GM18519 (cell line): Measurements from ENCODE around the gene RBMXL2.

Experiments
- ATAC-seq: cut with Tn5 transposase; IDR thresholded peaks from one replicate; pipeline ENCODE4 v1.9.1; 2021; ENCODE audit warnings: mild to moderate bottlenecking, moderate library complexity; ENCODE audit not compliant: unreplicated experiment, low FRiP score

RBMXL2 gene

GRCh38 chr11:7088921-7089320 lies at the start of gene RBMXL2:
TSS of gene RBMXL2 (plus strand) at chr11:7088998. CDS start at chr11:7089121, 123 bp downstream.
- ATAC-seq, result no peak

- ATAC-seq, result no peak
Observed at GRCh38 chr11:7046474-7047175, 42.2 kb upstream of the RBMXL2 start.

GRCh38 chr11:7050191-7050590 lies 38.6 kb upstream of the RBMXL2 start:
- no peak for ATAC-seq

- ATAC-seq, result no peak
Observed at GRCh38 chr11:7056828-7057513, 31.8 kb upstream of the RBMXL2 start.

- no peak for ATAC-seq
Observed at GRCh38 chr11:7057641-7058040, 31.2 kb upstream of the RBMXL2 start.

- ATAC-seq, result no peak
Observed at GRCh38 chr11:7060868-7061267, 27.9 kb upstream of the RBMXL2 start.

- ATAC-seq, result no peak
Observed at GRCh38 chr11:7062534-7062933, 26.3 kb upstream of the RBMXL2 start.

GRCh38 chr11:7072401-7073028 lies 16.3 kb upstream of the RBMXL2 start:
- ATAC-seq, result no peak

GRCh38 chr11:7077101-7077500 lies 11.7 kb upstream of the RBMXL2 start:
- ATAC-seq, result no peak

- no peak for ATAC-seq
Observed at GRCh38 chr11:7079545-7080135, 9.2 kb upstream of the RBMXL2 start.

GRCh38 chr11:7080900-7081299 lies 7.9 kb upstream of the RBMXL2 start:
- no peak for ATAC-seq

- no peak for ATAC-seq
Observed at GRCh38 chr11:7081441-7081840, 7.4 kb upstream of the RBMXL2 start.

- ATAC-seq, result no peak
Observed at GRCh38 chr11:7089328-7090251, 792 bp downstream of the RBMXL2 start.

- ATAC-seq, result peak; percentile 83
Observed at GRCh38 chr11:7098235-7098832, 9.5 kb downstream of the RBMXL2 start.

- no peak for ATAC-seq
Observed at GRCh38 chr11:7115780-7116179, 27.0 kb downstream of the RBMXL2 start.

GRCh38 chr11:7116370-7116769 lies 27.6 kb downstream of the RBMXL2 start:
- ATAC-seq, result no peak

GRCh38 chr11:7138051-7138450 lies 49.3 kb downstream of the RBMXL2 start:
- ATAC-seq, result no peak
